ENCODE data around the gene FAM219B.

Gene FAM219B

GRCh38 chr15:74882528-74882927 is 24.1 kb downstream of the FAM219B start:
- ATAC-seq (replicated peaks) (no peak), DNase-seq (no peak)
- Mint-ChIP-seq H3K36me3 (ENCODE audit: insufficient read depth) (no peaks in the 10 kb centered on the region), H3K9me3 (no peaks in the 10 kb centered on the region), H3K27me3 (no peaks in the 10 kb centered on the region), H3K27ac (no peak overlapping the region), H3K4me1 (ENCODE audit: low read depth in 2 of 2) (peaks cover 5 to 9% of the 10 kb centered on the region in 2 donors), H3K4me3 (no peak overlapping the region)

GRCh38 chr15:74878273-74878672 is 28.4 kb downstream of the FAM219B start:
- Mint-ChIP-seq H3K27ac (no peak overlapping the region), H3K36me3 (ENCODE audit: insufficient read depth) (peaks cover 18% of the 10 kb centered on the region), H3K27me3 (no peaks in the 10 kb centered on the region), H3K9me3 (no peaks in the 10 kb centered on the region), H3K4me3 (no peak overlapping the region), H3K4me1 (ENCODE audit: low read depth in 2 of 2) (peaks cover 5 to 8% of the 10 kb centered on the region in 2 donors)
- ATAC-seq (replicated peaks) (no peak), DNase-seq (no peak)

GRCh38 chr15:74873756-74874424 is 32.8 kb downstream of the FAM219B start:
- Mint-ChIP-seq H3K27me3 (no peaks in the 10 kb centered on the region), H3K4me3 (peak overlapping the region; percentile 97 to 98), H3K9me3 (no peaks in the 10 kb centered on the region), H3K36me3 (ENCODE audit: insufficient read depth) (peaks cover 32% of the 10 kb centered on the region), H3K4me1 (ENCODE audit: low read depth in 2 of 2) (peaks cover 34 to 37% of the 10 kb centered on the region in 2 donors), H3K27ac (peak overlapping the region; percentile 93 to 95)
- DNase-seq: peak in 1 of 3 experiments; percentile 14
- no peak for ATAC-seq (replicated peaks)

- no peaks in the 10 kb centered on the region for H3K27me3 Mint-ChIP-seq
- peak within 1 kb of the TSS; percentile 93 to 95 for H3K27ac Mint-ChIP-seq
- peak; percentile 91 for ATAC-seq (replicated peaks)
- H3K4me1 Mint-ChIP-seq (ENCODE audit: low read depth in 2 of 2): peaks cover 34 to 41% of the 10 kb centered on the region in 2 donors
- peak within 1 kb of the TSS; percentile 97 to 98 for H3K4me3 Mint-ChIP-seq
- H3K36me3 Mint-ChIP-seq (ENCODE audit: insufficient read depth): peaks cover 37% of the 10 kb centered on the region
- peak; percentile 84 to 89 (median 87) for DNase-seq
- no peaks in the 10 kb centered on the region for H3K9me3 Mint-ChIP-seq
Observed at GRCh38 chr15:74873036-74873755, 33.5 kb downstream of the FAM219B start, which contains the start of gene SCAMP2. Gene SCAMP2 (minus strand): TSS chr15:74873365. CDS start chr15:74873255, 110 bp downstream.

- ATAC-seq (replicated peaks) (no peak), DNase-seq (no peak)
- H3K4me1 Mint-ChIP-seq (ENCODE audit: low read depth in 2 of 2): peaks cover 39 to 46% of the 10 kb centered on the region in 2 donors
- peaks cover 41% of the 10 kb centered on the region for H3K36me3 Mint-ChIP-seq (ENCODE audit: insufficient read depth)
- H3K27ac Mint-ChIP-seq: peak overlapping the region; percentile 93 to 95
- no peaks in the 10 kb centered on the region for H3K27me3 Mint-ChIP-seq
- no peaks in the 10 kb centered on the region for H3K9me3 Mint-ChIP-seq
- peak overlapping the region; percentile 97 to 98 for H3K4me3 Mint-ChIP-seq
Observed at GRCh38 chr15:74872702-74873035, 34.0 kb downstream of the FAM219B start.

GRCh38 chr15:74870436-74871215 is 36.0 kb downstream of the FAM219B start:
- H3K4me3 Mint-ChIP-seq: peak overlapping the region; percentile 97 to 98
- no peak for ATAC-seq (replicated peaks)
- H3K27me3 Mint-ChIP-seq: no peaks in the 10 kb centered on the region
- H3K9me3 Mint-ChIP-seq: no peaks in the 10 kb centered on the region
- peaks cover 57 to 66% of the 10 kb centered on the region in 2 donors for H3K4me1 Mint-ChIP-seq (ENCODE audit: low read depth in 2 of 2)
- peak overlapping the region; percentile 93 to 94 for H3K27ac Mint-ChIP-seq
- no peak for DNase-seq
- peaks cover 39% of the 10 kb centered on the region for H3K36me3 Mint-ChIP-seq (ENCODE audit: insufficient read depth)

- peaks cover 39% of the 10 kb centered on the region for H3K36me3 Mint-ChIP-seq (ENCODE audit: insufficient read depth)
- ATAC-seq (replicated peaks) (peak; percentile 17), DNase-seq (peak in 1 of 3 experiments; percentile 14)
- H3K27ac Mint-ChIP-seq: peak overlapping the region; percentile 93 to 94
- no peaks in the 10 kb centered on the region for H3K9me3 Mint-ChIP-seq
- H3K4me3 Mint-ChIP-seq: peak overlapping the region; percentile 97 to 98
- H3K4me1 Mint-ChIP-seq (ENCODE audit: low read depth in 2 of 2): peaks cover 60 to 66% of the 10 kb centered on the region in 2 donors
- no peaks in the 10 kb centered on the region for H3K27me3 Mint-ChIP-seq
Observed at GRCh38 chr15:74869726-74870407, 36.8 kb downstream of the FAM219B start.

GRCh38 chr15:74869372-74869725 is 37.3 kb downstream of the FAM219B start:
- ATAC-seq (replicated peaks): no peak
- H3K36me3 Mint-ChIP-seq (ENCODE audit: insufficient read depth): peaks cover 35% of the 10 kb centered on the region

GRCh38 chr15:74868059-74868458 is 38.6 kb downstream of the FAM219B start:
- H3K9me3 Mint-ChIP-seq: no peaks in the 10 kb centered on the region
- peaks cover 66 to 73% of the 10 kb centered on the region in 2 donors for H3K4me1 Mint-ChIP-seq (ENCODE audit: low read depth in 2 of 2)
- H3K27me3 Mint-ChIP-seq: no peaks in the 10 kb centered on the region
- H3K4me3 Mint-ChIP-seq: peak overlapping the region; percentile 72 to 78
- ATAC-seq (replicated peaks) (no peak), DNase-seq (no peak)
- peak overlapping the region; percentile 84 to 89 for H3K27ac Mint-ChIP-seq
- H3K36me3 Mint-ChIP-seq (ENCODE audit: insufficient read depth): peaks cover 25% of the 10 kb centered on the region

More at GRCh38 chr15:74869372-74869725, 37.3 kb downstream of the FAM219B start:
- Mint-ChIP-seq H3K27ac (peak overlapping the region; percentile 93 to 94), H3K9me3 (no peaks in the 10 kb centered on the region), H3K4me3 (peak overlapping the region; percentile 97 to 98), H3K4me1 (ENCODE audit: low read depth in 2 of 2) (peaks cover 63 to 71% of the 10 kb centered on the region in 2 donors), H3K27me3 (no peaks in the 10 kb centered on the region)
- DNase-seq: no peak

- Mint-ChIP-seq H3K36me3 (ENCODE audit: insufficient read depth) (peaks cover 24% of the 10 kb centered on the region), H3K9me3 (no peaks in the 10 kb centered on the region), H3K27me3 (no peaks in the 10 kb centered on the region), H3K27ac (peak overlapping the region; percentile 84 to 89), H3K4me1 (ENCODE audit: low read depth in 2 of 2) (peaks cover 62 to 70% of the 10 kb centered on the region in 2 donors), H3K4me3 (peak overlapping the region; percentile 72 to 78)
- ATAC-seq (replicated peaks) (no peak), DNase-seq (no peak)
Observed at GRCh38 chr15:74867466-74868038, 39.1 kb downstream of the FAM219B start.

GRCh38 chr15:74866090-74866489 is 40.6 kb downstream of the FAM219B start:
- DNase-seq: no peak
- peaks cover 36% of the 10 kb centered on the region for H3K36me3 Mint-ChIP-seq (ENCODE audit: insufficient read depth)
- no peaks in the 10 kb centered on the region for H3K9me3 Mint-ChIP-seq
- H3K27me3 Mint-ChIP-seq: no peaks in the 10 kb centered on the region
- H3K27ac Mint-ChIP-seq: peak overlapping the region; percentile 11 to 78
- ATAC-seq (replicated peaks): no peak
- H3K4me1 Mint-ChIP-seq (ENCODE audit: low read depth in 2 of 2): peaks cover 55 to 68% of the 10 kb centered on the region in 2 donors
- H3K4me3 Mint-ChIP-seq: peak overlapping the region; percentile 72 to 78

- ATAC-seq (replicated peaks): no peak
- peak overlapping the region; percentile 72 to 78 for H3K4me3 Mint-ChIP-seq
- H3K27ac Mint-ChIP-seq: peak overlapping the region; percentile 11 to 78
- DNase-seq: no peak
- H3K36me3 Mint-ChIP-seq (ENCODE audit: insufficient read depth): peaks cover 37% of the 10 kb centered on the region
- H3K4me1 Mint-ChIP-seq (ENCODE audit: low read depth in 2 of 2): peaks cover 48 to 62% of the 10 kb centered on the region in 2 donors
- H3K9me3 Mint-ChIP-seq: no peaks in the 10 kb centered on the region
- no peaks in the 10 kb centered on the region for H3K27me3 Mint-ChIP-seq
Observed at GRCh38 chr15:74865316-74865715, 41.3 kb downstream of the FAM219B start.

Data from effector memory CD8-positive, alpha-beta T cell (primary cell).